ENCODE results near the gene ENOSF1. TPM values are rescaled to one million over a fixed set of nuclear protein-coding genes. Genes with fewer than 3 reads are reported as not detected.

The ENOSF1 gene
- total and polyA plus RNA-seq, 2 of the 13 experiments (the other 11 are each of a cell fraction or from before 2014, with no cell fraction given) = 37.6 to 40.1 TPM

GRCh38 chr18:658001-658946 lies 54.2 kb downstream of the ENOSF1 start (continued):
- no peak for TF ChIP-seq ZNF280D (CRISPR knock-in tag; IDR thresholded peaks at IDR 0.05)
- peak; percentile 60 for TF ChIP-seq ZNF333 (CRISPR knock-in tag; IDR thresholded peaks at IDR 0.05; ENCODE audit: borderline replicate concordance)
- TF ChIP-seq PLSCR1 (CRISPR knock-in tag; IDR thresholded peaks at IDR 0.05; ENCODE audit: borderline replicate concordance) = no peak
- TF ChIP-seq RBFOX2 (IDR thresholded peaks at IDR 0.05; ENCODE audit: low read depth, low read length) = peak; percentile 96
- no peak for TF ChIP-seq NFIB (CRISPR knock-in tag; IDR thresholded peaks at IDR 0.05; ENCODE audit: borderline replicate concordance)
- no peak; the same call in 1 of the 2 replicates for TF ChIP-seq ZKSCAN8 (CRISPR knock-in tag; IDR thresholded peaks at IDR 0.05; ENCODE audit: borderline replicate concordance)
- TF ChIP-seq REXO4 (CRISPR knock-in tag; IDR thresholded peaks at IDR 0.05; ENCODE audit: borderline replicate concordance) = 0 out of 2 replicates have a peak, but pooled peaks have one; percentile 50
- TF ChIP-seq DZIP1 (CRISPR knock-in tag; IDR thresholded peaks at IDR 0.05) = 0 out of 2 replicates have a peak, but pooled peaks have one; percentile 59
- peak; percentile 40; the same call in 1 of the 2 replicates for TF ChIP-seq MYC (CRISPR knock-in tag; IDR thresholded peaks at IDR 0.05; ENCODE audit: borderline replicate concordance)
- TF ChIP-seq SOX6 (IDR thresholded peaks at IDR 0.05) = no peak
- peak; percentile 27 for TF ChIP-seq SOX6 (CRISPR knock-in tag; IDR thresholded peaks at IDR 0.05)
- no peak; the same call in 1 of the 2 replicates for TF ChIP-seq ZNF572 (CRISPR knock-in tag; IDR thresholded peaks at IDR 0.05)

Data from HepG2 (cell line).